Fibroblast of pulmonary artery (primary cell): ENCODE measurements around the gene CD47.

Experiments
- DNase-seq: peaks from one replicate; pipeline ENCODE4 v3.0.0-alpha.2; 2010; ENCODE audit warnings: low read depth
- H3K4me3 ChIP-seq: replicated peaks from 2 replicates; pipeline ENCODE4 v1.5.1; 2011; ENCODE audit warnings: low read depth, mild to moderate bottlenecking, control low read depth, low read length, moderate library complexity
- CTCF ChIP-seq: IDR thresholded peaks from 2 replicates; pipeline ENCODE4 v1.5.1; 2011; ENCODE audit warnings: mild to moderate bottlenecking, control low read depth, low read length, inconsistent platforms; ENCODE audit errors: missing control alignments

CD47 gene

GRCh38 chr3:108029466-108029865 lies 61.4 kb downstream of the CD47 start:
- no peak for DNase-seq
- TF ChIP-seq CTCF = no peak

GRCh38 chr3:108028896-108029295 lies 61.9 kb downstream of the CD47 start:
- no peak for TF ChIP-seq CTCF
- DNase-seq = no peak
- no peak overlapping the region for H3K4me3 ChIP-seq

More at GRCh38 chr3:108029466-108029865, 61.4 kb downstream of the CD47 start:
- H3K4me3 ChIP-seq = no peak overlapping the region

GRCh38 chr3:108025177-108025576 lies 65.7 kb downstream of the CD47 start:
- H3K4me3 ChIP-seq = no peak overlapping the region
- TF ChIP-seq CTCF = no peak
- no peak for DNase-seq

GRCh38 chr3:108024146-108024850 lies 66.5 kb downstream of the CD47 start:
- DNase-seq = peak; percentile 21
- H3K4me3 ChIP-seq = no peak overlapping the region
- no peak for TF ChIP-seq CTCF

GRCh38 chr3:108022256-108023150 lies 68.3 kb downstream of the CD47 start:
- DNase-seq = peak; percentile 27
- no peak overlapping the region for H3K4me3 ChIP-seq
- TF ChIP-seq CTCF = no peak

- no peak overlapping the region for H3K4me3 ChIP-seq
- TF ChIP-seq CTCF = no peak
- DNase-seq = no peak
Measured at GRCh38 chr3:108021533-108021932, 69.3 kb downstream of the CD47 start.

GRCh38 chr3:108021131-108021530 lies 69.7 kb downstream of the CD47 start:
- DNase-seq = no peak
- no peak for TF ChIP-seq CTCF
- no peak overlapping the region for H3K4me3 ChIP-seq
